Measurements from ENCODE around the gene CYP4A11. TPM values are rescaled to one million over a fixed set of nuclear protein-coding genes. Genes with fewer than 3 reads are reported as not detected.
"Not testable (repeated sequence)": the region's sequence is repeated elsewhere in the genome, so short reads cannot be mapped to it uniquely, and the experiment has no call there.

CYP4A11 gene
- polyA plus RNA-seq, 1 donor, result 0.22 TPM

DNA sequence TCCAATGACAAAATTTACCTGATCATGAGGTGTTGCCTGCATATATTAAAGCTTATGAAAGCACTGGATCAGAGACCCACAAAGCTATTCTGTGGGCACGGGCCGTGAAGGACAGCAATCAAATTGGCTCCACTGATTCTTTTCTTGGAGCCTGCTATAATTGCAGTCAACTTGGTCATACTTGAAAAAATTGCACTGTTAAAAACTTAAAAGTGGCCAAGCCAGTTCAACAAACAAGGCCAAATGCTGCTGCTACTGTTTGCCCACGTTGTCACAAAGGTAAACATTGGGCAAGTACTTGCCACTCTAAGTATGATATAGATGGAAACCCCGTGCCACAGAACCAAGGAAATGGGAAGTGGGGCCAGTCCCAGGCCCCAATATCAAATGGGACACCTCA lies 37.8 kb downstream of the CYP4A11 start:
- no peak for DNase-seq

DNA sequence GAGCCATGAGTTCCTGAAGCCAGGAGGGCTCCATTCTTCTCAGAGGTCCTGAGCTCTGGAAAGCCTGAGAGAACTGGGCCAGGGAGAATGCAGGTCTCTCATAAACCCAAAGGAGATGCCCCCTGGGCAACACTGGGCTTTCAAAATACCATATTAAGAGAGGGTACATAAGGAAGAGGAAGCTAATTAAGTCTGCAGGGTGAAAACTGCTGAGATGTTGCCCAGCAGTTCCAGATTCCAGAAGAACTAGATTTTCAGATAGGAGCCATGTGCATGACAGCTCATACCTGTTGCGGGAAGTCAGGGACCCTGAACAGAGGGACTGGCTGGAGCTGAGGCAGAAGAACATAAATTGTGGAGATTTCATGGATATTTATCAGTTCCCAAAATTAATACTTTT lies 40.9 kb downstream of the CYP4A11 start:
- DNase-seq, result no peak

DNA sequence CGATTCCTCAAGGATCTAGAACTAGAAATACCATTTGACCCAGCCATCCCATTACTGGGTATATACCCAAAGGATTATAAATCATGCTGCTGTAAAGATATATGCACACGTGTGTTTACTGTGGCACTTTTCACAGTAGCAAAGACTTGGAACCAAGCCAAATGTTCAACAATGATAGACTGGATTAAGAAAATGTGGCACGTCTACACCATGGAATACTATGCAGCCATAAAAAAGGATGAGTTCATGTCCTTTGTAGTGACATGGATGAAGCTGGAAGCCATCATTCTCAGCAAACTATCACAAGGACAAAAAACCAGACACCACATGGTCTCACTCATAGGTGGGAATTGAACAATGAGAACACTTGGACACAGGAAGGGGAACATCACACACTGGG lies 59.6 kb downstream of the CYP4A11 start:
- not testable (repeated sequence) for DNase-seq

Other genes with a start within 250 kb of the CYP4A11 start
- 95.7 TPM for gene EFCAB14, start 222.4 kb downstream of the CYP4A11 start, polyA plus RNA-seq (ENCODE audit: insufficient read length)
- gene CYP4B1, start 142.4 kb downstream of the CYP4A11 start, polyA plus RNA-seq (ENCODE audit: insufficient read length), result not detected
- gene CYP4X1, start 82.2 kb upstream of the CYP4A11 start, polyA plus RNA-seq (ENCODE audit: insufficient read length), result 4.1 TPM
- 0.15 TPM for gene CYP4Z1, start 125.8 kb upstream of the CYP4A11 start, polyA plus RNA-seq (ENCODE audit: insufficient read length)
- gene CYP4A22, start 196.0 kb upstream of the CYP4A11 start, polyA plus RNA-seq (ENCODE audit: insufficient read length), result 0.13 TPM
- gene PDZK1IP1, start 248.6 kb upstream of the CYP4A11 start, polyA plus RNA-seq (ENCODE audit: insufficient read length), result 0.59 TPM

All from hindlimb muscle (tissue), 1 donor.